GM18499 (cell line): Measurements from ENCODE around the gene ZNF646.

Experiments
- ATAC-seq: cut with Tn5 transposase; IDR thresholded peaks from one replicate; pipeline ENCODE4 v1.9.1; 2021; ENCODE audit warnings: moderate number of reproducible peaks; ENCODE audit not compliant: insufficient read depth, unreplicated experiment

The ZNF646 gene

DNA sequence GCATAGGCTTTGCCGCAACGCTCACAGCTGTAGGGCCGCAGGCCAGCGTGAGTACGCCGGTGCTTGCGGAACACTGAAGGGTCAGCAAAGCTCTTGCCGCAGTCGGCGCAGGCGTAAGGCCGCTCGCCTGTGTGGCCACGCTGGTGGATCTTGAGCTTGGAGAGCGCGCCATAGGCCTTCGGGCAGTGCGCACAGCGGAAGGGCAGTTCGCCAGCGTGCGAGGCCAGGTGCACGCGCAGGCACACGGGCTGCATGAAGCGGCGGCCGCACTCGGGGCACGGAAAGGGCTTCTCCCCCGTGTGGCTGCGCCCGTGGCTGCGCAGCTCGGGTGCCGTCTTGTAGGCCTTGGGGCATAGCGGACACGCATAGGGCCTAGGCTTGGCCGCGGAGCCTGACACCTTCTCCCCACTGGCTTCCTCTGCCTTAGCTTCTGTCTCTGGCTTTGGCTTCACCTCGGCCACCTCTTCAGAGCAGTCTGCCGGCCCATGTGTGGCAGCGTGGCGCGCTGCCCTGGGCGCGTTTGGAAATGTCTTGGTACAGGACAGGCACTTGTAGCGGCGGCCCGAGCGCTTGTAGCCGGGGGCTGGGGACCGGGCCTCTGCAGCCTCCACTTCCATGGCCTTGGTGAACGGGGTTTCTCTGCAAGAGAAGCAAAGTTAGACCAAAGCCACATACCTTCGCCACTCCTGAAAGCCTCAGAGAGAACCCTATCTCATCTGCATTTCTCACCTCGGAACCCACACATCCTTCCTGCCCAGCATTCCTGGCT, 10.2 kb upstream of the ZNF646 start:
- ATAC-seq: no peak

DNA sequence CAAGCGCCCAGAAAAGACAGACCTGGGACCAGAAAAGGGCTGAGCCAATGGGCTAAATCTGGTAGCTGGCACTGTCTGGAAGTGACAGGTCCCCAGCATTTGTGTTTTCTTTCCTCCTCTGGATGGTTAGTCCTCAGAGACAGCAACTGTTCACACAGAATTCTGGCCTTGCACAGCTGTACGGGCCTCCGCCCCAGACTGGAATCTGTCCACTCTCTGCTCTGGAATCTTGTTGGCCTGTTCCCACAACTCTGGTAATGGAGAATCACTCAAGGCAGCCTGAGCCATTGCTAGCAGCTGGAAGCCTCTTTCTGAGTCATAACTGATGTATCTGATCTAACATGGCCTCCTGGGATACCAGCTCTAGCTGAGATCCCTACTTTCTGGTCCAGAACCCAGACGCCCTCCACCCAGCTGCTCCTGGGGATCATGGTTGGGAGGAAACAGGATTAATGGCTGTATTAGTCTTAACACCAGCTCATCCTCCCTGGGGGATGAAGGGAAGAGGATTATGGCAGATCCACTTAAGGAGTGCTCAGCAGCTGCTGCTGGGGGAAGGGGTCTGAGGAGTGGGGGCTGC, 9.2 kb upstream of the ZNF646 start:
- ATAC-seq: no peak

DNA sequence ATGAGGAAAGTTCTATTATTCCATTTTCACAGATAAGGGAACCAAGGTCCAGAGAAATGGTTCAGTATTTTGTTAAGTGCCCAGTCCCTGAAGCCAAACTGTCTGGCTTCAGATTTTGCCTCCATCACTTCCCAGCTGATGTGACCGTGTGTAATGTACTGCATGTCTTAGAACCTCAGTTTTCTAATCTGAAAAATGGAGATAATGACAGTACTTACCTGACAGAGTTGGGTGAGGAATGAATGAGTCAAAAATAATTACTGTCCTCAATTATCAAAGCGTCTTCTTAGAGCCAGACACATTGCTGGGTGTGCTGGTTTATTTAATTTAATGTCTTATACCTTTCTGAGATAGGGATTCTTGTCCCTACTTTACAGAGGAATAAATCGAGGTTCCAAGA, 6.9 kb upstream of the ZNF646 start:
- ATAC-seq: no peak

DNA sequence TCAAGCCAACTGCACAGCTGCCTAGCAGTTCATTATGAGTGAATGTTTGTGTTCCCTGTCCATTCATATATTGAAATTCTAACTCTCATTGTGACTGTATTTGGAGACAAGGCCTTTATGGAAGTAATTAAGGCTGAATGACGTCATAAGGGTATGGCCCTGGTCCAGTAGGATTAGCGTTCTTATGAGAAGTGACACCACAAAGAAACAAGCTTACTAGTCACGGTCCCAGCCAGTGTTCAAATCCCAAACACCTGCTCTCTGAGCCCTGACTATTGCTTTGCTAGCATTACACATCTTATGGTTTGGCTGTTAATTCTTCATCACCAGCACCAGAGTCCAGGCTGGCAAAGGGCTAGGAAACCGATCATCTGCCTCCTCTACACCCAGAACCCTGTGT, 2.4 kb upstream of the ZNF646 start:
- ATAC-seq: no peak

DNA sequence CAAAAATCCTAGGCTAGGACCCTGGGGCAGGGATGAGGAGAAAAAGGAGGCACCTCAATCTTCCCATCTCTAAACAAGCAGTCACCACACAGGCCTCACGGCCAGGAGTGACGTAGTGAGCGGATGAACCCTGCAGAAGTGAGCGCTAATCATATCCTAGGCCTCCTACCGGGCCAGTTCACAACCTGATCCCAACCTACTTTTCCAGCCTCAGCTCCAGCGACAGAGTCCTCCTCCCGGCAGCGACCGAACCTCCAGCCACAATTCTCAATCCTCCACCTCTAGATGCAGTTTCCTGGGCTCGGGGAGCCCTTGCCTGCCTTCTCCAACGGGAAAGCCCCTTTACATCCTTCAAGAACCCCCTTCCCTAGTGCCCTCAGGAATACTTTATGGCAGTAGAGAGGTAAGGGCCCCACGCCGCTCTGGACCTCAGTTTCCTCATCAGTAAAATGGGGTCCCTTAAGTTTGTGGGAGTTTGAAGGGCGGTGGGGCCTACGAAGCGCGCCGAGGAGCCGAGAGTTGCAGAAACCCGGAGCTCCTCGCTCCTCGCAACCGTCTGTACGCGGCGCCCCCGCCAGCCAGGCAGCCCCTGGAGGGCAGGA, 1.6 kb upstream of the ZNF646 start:
- no peak for ATAC-seq

DNA sequence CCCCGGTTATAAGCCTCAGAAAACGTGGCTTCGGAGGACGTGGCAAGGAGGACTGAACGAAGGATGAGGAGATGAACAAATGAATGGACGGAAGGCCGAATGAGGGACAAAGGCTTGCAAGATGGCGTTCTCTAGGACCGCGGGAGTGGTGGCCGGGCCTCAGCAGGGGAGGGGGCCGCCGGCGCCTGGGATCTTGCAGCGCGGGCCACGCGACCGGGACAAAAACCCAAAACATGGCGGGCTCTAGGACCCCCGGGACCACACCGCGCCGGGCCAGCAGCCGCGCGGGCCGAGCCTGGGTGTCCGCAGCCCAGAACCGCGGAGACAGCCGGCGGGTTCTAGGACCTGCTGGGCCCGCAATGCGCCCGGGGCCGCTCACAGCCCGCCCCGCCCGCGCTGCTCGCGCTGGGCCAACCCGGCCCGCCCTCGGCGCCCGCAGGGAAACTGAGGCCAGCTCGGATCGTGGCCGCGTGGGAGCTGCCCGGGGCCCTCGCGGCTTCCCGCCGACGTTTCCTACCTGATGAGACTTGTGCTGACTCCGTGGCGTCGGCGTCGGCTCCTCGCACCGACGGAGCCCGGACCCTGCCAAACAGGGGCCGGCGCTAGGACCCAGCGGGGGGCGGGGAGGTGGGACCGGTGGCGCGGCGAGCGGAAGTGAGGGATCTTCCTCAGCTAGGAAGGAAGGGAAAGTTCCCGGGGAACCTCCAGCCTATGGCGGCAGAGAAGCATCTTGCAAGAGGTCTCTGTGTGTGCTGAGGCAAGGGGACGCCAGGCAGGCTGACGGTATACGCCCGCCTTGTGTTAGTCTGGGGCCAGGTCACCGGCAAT, 866 bp upstream of the ZNF646 start:
- ATAC-seq: peak; percentile 34

DNA sequence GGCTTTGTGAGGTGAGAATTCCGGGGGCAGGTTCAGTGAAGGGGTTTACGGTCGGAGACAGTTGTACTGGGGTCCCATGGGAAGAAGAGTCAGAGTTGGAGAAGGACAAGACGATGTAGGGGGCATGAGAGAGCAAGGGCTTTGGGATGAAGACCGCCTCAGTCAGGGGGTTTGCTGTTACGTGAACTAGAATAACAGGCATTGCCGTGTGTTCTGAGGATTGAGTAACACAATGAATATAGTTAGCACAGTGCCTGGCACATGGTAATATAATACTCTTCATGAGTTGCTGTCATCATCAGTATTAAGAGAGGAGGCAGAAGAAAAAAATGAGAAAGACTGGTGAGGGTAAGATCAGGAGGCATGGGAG, 577 bp downstream of the ZNF646 start:
- ATAC-seq: no peak

DNA sequence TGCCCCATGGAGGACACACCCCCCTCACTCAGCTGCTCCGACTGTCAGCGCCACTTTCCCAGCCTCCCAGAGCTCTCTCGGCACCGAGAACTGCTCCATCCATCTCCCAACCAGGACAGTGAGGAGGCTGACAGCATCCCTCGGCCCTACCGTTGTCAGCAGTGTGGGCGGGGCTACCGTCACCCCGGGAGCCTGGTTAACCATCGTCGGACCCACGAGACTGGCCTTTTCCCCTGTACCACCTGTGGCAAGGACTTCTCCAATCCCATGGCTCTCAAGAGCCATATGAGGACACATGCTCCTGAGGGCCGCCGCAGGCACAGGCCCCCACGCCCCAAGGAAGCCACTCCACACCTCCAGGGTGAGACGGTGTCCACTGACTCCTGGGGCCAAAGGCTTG, 2.1 kb downstream of the ZNF646 start:
- no peak for ATAC-seq

DNA sequence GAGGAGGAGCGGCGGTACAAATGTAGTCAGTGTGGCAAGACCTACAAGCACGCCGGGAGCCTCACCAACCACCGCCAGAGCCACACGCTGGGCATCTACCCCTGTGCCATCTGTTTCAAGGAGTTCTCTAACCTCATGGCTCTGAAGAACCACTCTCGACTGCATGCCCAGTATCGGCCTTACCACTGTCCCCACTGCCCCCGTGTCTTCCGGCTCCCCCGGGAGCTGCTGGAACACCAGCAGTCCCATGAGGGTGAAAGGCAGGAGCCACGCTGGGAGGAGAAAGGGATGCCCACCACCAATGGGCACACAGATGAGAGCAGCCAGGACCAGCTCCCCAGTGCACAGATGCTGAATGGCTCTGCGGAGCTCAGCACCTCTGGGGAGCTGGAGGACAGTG, 2.8 kb downstream of the ZNF646 start:
- ATAC-seq: no peak

DNA sequence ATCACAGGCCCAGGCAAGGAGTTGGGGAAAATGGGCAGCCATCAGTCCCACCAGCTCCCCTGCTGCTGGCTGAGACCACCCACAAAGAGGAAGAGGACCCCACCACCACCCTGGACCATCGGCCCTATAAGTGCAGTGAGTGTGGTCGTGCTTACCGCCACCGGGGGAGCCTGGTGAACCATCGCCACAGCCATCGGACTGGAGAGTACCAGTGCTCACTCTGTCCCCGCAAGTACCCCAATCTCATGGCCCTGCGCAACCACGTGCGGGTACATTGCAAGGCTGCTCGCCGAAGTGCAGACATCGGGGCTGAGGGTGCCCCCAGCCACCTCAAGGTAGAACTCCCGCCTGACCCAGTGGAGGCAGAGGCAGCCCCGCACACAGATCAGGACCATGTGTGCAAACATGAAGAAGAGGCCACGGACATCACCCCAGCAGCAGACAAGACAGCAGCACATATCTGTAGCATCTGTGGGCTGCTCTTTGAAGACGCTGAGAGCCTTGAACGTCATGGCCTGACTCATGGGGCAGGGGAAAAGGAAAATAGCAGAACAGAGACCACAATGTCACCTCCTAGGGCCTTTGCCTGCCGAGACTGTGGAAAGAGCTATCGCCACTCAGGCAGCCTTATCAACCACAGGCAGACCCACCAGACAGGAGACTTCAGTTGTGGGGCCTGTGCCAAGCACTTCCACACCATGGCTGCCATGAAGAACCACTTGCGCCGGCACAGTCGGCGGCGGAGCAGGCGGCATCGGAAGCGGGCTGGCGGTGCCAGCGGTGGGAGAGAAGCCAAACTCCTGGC, 3.6 kb downstream of the ZNF646 start:
- no peak for ATAC-seq

DNA sequence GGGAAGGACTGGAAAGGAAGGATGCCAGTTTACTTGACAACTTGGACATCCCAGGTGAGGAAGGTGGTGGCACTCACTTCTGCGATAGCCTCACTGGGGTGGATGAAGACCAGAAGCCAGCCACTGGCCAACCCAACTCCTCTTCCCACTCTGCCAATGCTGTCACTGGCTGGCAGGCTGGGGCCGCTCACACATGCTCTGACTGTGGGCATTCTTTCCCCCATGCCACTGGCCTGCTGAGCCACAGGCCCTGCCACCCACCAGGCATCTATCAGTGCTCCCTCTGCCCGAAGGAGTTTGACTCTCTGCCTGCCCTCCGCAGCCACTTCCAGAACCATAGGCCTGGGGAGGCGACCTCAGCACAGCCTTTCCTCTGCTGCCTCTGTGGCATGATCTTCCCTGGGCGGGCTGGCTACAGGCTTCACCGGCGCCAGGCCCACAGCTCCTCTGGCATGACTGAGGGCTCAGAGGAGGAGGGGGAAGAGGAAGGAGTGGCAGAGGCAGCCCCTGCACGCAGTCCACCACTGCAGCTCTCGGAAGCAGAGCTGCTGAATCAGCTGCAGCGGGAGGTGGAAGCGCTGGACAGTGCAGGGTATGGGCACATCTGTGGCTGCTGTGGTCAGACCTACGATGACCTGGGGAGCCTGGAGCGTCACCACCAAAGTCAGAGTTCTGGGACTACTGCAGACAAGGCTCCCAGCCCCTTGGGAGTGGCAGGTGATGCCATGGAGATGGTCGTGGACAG, 4.5 kb downstream of the ZNF646 start:
- ATAC-seq: no peak

DNA sequence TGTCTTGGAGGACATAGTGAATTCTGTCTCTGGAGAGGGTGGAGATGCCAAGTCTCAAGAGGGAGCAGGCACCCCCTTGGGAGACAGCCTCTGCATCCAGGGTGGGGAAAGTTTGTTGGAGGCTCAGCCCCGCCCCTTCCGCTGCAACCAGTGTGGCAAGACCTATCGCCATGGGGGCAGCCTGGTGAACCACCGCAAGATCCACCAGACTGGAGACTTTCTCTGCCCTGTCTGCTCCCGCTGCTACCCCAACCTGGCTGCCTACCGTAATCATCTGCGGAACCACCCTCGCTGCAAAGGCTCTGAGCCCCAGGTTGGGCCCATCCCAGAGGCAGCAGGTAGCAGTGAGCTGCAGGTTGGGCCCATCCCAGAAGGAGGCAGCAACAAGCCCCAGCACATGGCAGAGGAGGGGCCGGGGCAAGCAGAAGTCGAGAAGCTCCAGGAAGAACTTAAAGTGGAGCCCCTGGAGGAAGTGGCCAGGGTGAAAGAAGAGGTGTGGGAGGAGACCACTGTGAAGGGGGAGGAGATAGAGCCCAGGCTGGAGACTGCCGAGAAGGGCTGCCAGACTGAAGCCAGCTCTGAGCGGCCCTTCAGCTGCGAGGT, 5.2 kb downstream of the ZNF646 start:
- ATAC-seq: no peak

DNA sequence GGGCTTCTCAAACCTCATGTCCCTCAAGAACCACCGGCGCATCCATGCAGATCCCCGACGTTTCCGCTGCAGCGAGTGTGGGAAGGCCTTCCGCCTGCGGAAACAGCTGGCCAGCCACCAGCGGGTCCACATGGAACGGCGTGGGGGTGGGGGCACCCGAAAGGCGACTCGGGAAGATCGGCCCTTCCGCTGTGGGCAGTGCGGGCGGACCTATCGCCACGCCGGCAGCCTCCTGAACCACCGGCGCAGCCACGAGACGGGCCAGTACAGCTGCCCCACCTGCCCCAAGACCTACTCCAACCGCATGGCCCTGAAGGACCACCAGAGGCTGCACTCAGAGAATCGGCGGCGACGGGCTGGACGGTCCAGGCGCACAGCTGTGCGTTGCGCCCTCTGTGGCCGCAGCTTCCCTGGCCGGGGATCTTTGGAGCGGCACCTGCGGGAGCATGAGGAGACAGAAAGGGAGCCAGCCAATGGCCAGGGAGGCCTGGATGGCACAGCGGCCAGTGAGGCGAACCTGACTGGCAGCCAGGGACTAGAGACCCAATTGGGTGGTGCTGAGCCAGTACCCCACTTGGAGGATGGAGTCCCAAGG, 5.9 kb downstream of the ZNF646 start:
- ATAC-seq: no peak

DNA sequence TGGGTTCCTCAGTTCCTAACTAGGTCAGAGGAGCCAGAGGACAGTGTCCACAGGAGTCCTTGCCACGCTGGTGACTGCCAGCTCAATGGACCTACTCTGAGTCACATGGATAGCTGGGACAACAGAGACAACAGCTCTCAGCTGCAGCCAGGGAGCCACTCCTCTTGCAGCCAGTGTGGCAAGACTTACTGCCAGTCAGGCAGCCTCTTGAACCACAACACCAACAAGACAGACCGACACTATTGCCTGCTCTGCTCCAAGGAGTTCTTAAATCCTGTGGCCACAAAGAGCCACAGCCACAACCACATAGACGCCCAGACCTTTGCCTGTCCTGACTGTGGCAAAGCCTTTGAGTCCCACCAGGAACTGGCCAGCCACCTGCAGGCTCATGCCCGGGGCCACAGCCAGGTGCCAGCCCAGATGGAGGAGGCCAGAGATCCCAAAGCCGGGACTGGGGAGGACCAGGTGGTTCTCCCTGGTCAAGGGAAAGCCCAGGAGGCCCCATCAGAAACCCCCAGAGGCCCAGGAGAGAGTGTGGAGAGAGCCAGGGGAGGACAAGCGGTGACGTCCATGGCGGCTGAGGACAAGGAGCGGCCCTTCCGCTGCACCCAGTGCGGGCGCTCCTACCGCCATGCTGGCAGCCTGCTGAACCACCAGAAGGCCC, 6.7 kb downstream of the ZNF646 start:
- no peak for ATAC-seq

DNA sequence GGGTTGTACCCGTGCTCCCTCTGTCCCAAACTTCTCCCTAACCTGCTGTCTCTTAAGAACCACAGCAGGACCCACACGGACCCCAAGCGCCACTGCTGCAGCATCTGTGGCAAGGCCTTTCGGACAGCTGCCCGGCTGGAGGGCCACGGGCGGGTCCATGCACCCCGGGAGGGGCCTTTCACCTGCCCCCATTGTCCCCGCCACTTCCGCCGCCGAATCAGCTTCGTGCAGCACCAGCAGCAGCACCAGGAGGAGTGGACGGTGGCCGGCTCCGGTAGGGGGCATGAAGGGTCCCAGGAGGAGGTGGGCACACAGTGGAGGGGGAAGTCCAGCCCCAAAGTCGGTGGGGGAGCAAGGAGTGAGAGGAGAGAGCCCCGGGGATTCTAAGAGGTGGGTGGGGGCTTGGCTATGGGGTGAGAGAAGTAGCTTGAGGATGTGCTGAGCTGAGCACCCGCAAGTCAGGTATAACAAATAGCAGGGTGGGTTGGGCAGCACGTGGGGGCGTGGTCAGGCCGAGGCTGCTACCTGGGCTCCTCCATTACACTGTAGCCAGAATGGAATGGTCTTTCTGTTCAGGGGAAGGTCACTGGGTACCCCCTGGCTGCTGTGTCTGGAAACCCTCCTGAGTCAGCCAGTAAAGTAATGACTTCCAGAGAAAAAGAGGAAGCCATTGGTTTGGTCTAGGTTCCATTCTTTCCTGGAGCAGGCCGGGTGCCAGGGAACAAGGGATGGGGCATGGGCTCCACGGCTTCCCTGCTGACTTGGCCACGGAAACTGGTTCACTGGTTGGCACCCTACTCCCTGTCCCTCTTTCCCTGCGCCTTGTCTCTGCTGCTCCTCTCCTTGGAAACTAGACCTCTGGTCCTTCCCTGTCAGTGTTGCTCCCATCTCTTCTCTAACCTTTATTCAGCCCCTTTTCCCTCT, 7.5 kb downstream of the ZNF646 start:
- ATAC-seq: no peak

DNA sequence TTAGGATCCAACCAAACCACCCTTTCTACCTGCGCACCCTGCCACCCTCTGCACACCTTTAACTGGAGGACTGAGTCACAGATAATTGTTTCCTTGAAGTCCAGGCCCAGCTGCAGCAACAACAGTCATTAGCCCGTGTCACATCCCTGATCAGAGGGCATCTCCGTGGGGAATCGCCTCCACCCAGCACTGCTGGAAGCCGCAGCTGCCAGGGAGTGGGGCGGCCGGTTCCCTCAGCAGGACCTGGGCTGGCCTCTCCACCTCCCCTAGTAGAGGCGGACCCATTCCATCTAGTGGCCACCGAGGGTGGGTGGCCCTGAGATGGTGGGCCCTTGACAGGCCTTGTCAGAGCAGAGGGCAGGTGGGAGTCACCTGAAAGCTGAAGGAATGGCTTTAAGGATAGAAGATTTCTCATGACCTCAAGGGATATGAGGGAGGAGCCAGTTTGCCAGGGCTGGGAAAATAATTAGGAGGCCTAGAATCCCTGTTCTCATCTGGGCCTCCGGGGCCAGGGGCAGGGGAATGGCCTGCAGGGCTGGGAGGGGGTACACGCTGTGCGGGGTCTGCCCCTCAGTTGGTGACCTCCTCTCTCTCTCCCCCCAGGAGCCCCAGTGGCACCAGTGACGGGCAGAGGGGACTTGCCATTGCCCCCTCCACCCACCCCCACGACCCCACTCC, 8.3 kb downstream of the ZNF646 start:
- no peak for ATAC-seq

DNA sequence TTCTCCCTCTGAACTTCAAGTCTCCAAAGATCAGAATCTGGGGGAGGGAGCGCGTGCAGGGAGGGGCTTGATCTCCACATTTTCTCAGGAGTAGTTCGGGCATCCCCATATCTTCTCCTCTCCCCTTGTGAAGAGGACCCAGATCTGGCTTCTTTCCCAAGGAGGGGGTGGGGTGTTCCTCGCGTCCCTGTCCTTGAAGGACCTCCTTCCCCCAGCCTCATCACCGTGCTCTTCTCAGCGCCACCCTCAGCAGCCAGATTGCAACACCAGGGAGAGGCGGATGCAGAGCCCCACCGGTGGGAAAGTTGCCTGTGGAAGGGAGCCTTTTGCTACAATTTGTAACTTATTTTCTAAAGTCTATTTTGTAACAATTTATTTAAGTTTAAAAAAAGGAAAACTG, 8.9 kb downstream of the ZNF646 start:
- no peak for ATAC-seq
